Lower lobe of right lung (tissue), 2 donors: ENCODE measurements around the gene RAD23B. TPM values are rescaled to one million over a fixed set of nuclear protein-coding genes. Genes with fewer than 3 reads are reported as not detected.
A peak's percentile ranks its signal among the peaks of the same experiment; 100 is the strongest.

Experiments
- ATAC-seq, 2 donors: fragments of 200-7000 bp; cut with Tn5 transposase; one replicate each; pipeline ENCODE4 v1.9.1; 2020 to 2022; ENCODE audit warnings: mild to moderate bottlenecking in 2 of 2, moderate library complexity in 2 of 2
- DNase-seq: peaks from one replicate; pipeline ENCODE4 v3.0.0-alpha.2; 2020
- H3K27ac ChIP-seq: fragments of 200-600 bp; one replicate; pipeline ENCODE4 v1.8.0; 2022
- H3K27me3 ChIP-seq: fragments of 200-600 bp; one replicate; pipeline ENCODE4 v1.8.0; 2022; ENCODE audit warnings: low read depth
- H3K36me3 ChIP-seq: fragments of 200-600 bp; one replicate; pipeline ENCODE4 v1.8.0; 2022; ENCODE audit warnings: mild to moderate bottlenecking
- H3K4me1 ChIP-seq: fragments of 200-600 bp; one replicate; pipeline ENCODE4 v1.8.0; 2022
- H3K4me3 ChIP-seq: fragments of 200-600 bp; one replicate; pipeline ENCODE4 v1.8.0; 2022; ENCODE audit warnings: mild to moderate bottlenecking
- H3K9me3 ChIP-seq: fragments of 200-600 bp; one replicate; pipeline ENCODE4 v1.8.0; 2022
- intact Hi-C: fragments of 100-400 bp; cut with DNase I; formaldehyde crosslinking; loops from one replicate; pipeline ENCODE4 v1.11.0; 2022
- total RNA-seq: library from RNA; stranded (reverse); fragmentation: NEBNext Ultra II Directional; extraction: Animal tissue kit (Norgen Biotek cat#: 25700); gene quantifications from one replicate; pipeline ENCODE4 v1.2.1, GENCODE V29; 2021
- TF ChIP-seq, protein P1 (sequence below): fragments of 200-600 bp; IDR thresholded peaks from one replicate; pipeline ENCODE4 v1.8.0; 2022; ENCODE audit warnings: antibody characterized with exemption, mild to moderate bottlenecking
- donor health status: DM: no; HTN: yes; CAD: no; lungs with severe emphysema.

RAD23B gene
- total RNA-seq, 1 donor from 2014 or later, result 95.4 TPM

DNA sequence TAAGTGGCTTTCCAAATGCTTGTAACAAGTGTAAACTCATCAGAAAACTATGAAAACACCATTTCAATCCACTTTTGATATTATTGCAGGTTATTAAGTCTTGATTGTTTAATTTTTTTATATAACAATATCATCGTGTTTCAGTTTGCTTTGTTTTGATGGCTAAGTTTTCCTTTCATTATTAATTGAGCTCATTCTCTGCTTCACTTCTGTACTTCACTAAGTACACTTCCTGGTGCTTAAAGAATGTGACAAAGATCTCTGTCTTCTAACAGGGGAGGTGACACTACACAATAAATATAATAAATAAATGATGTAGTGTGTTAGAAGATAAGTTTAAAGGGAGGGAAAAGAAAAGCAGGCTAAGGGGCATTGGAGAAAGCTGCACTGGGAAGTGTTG is 13.0 kb upstream of the RAD23B start:
- Histone ChIP-seq H3K36me3 (no peaks in the 10 kb centered on the region), H3K4me3 (peak overlapping the region; percentile 25), H3K27ac (peak overlapping the region; percentile 51), H3K4me1 (peaks cover 16% of the 10 kb centered on the region), H3K9me3 (peaks cover 4% of the 10 kb centered on the region), H3K27me3 (no peaks in the 10 kb centered on the region)
- intact Hi-C loops, result no loop called here
- DNase-seq (no peak), ATAC-seq (peak; percentile 15 to 57)
- TF ChIP-seq, protein P1, sequence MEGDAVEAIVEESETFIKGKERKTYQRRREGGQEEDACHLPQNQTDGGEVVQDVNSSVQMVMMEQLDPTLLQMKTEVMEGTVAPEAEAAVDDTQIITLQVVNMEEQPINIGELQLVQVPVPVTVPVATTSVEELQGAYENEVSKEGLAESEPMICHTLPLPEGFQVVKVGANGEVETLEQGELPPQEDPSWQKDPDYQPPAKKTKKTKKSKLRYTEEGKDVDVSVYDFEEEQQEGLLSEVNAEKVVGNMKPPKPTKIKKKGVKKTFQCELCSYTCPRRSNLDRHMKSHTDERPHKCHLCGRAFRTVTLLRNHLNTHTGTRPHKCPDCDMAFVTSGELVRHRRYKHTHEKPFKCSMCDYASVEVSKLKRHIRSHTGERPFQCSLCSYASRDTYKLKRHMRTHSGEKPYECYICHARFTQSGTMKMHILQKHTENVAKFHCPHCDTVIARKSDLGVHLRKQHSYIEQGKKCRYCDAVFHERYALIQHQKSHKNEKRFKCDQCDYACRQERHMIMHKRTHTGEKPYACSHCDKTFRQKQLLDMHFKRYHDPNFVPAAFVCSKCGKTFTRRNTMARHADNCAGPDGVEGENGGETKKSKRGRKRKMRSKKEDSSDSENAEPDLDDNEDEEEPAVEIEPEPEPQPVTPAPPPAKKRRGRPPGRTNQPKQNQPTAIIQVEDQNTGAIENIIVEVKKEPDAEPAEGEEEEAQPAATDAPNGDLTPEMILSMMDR, result no peak

GRCh38 chr9:107270580-107270979 is 12.5 kb upstream of the RAD23B start:
- Histone ChIP-seq H3K27me3 (no peaks in the 10 kb centered on the region), H3K9me3 (peaks cover under 1% of the 10 kb centered on the region), H3K4me3 (no peak overlapping the region), H3K4me1 (peaks cover 16% of the 10 kb centered on the region), H3K36me3 (no peaks in the 10 kb centered on the region), H3K27ac (no peak overlapping the region)
- ATAC-seq (no peak), DNase-seq (no peak)
- intact Hi-C loops, result no loop called here
- TF ChIP-seq, protein P1, result no peak

- H3K27me3 ChIP-seq, result no peaks in the 10 kb centered on the region
- TF ChIP-seq, protein P1, result no peak
- intact Hi-C loops, result no loop called here
- H3K27ac ChIP-seq, result no peak overlapping the region
- ATAC-seq (peak; percentile 45 to 51), DNase-seq (no peak)
- no peaks in the 10 kb centered on the region for H3K36me3 ChIP-seq
- H3K4me1 ChIP-seq, result peaks cover 16% of the 10 kb centered on the region
- H3K9me3 ChIP-seq, result no peaks in the 10 kb centered on the region
- no peak overlapping the region for H3K4me3 ChIP-seq
Measured at GRCh38 chr9:107273634-107274033, 9.4 kb upstream of the RAD23B start.

- peaks cover 16% of the 10 kb centered on the region for H3K4me1 ChIP-seq
- DNase-seq, result no peak
- no peaks in the 10 kb centered on the region for H3K36me3 ChIP-seq
- no peaks in the 10 kb centered on the region for H3K9me3 ChIP-seq
- H3K27ac ChIP-seq, result no peak overlapping the region
- no peaks in the 10 kb centered on the region for H3K27me3 ChIP-seq
- no peak overlapping the region for H3K4me3 ChIP-seq
- peak in 1 of 2 donors; percentile 18 for ATAC-seq
- intact Hi-C loops, result no loop called here
- TF ChIP-seq, protein P1, result no peak
Measured at GRCh38 chr9:107274096-107274495, 9.0 kb upstream of the RAD23B start.

DNA sequence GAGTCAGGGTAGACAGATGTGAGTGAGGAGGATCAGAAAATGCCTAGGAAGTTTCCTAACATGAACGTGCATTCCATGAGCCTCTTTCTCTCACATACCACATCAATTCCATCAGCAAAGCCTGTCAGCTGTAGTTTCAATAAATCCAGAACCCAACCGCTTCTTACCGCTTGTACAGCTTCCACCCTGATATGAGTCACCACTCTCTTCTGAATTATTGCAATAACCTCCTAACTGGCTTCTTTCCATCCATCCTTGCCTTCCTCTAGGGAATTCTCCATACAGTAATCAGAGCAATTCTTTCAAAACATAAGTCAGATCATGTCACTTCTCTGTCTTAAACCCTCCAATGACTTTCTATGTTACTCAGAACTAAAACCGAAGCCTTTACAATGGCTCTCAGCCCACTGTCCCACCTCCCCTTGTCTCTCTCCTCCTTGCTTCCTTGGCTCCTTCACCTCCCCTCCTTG is 8.1 kb upstream of the RAD23B start:
- DNase-seq (no peak), ATAC-seq (peak; percentile 62 to 73)
- Histone ChIP-seq H3K27me3 (no peaks in the 10 kb centered on the region), H3K9me3 (no peaks in the 10 kb centered on the region), H3K4me3 (no peak overlapping the region), H3K4me1 (peaks cover 13% of the 10 kb centered on the region), H3K36me3 (no peaks in the 10 kb centered on the region), H3K27ac (no peak overlapping the region)
- intact Hi-C loops, result no loop called here
- TF ChIP-seq, protein P1, result no peak

GRCh38 chr9:107275530-107275929 is 7.5 kb upstream of the RAD23B start:
- no peak overlapping the region for H3K27ac ChIP-seq
- TF ChIP-seq, protein P1, result no peak
- DNase-seq, result no peak
- no peak for ATAC-seq
- intact Hi-C loops, result no loop called here
- peaks cover 8% of the 10 kb centered on the region for H3K4me1 ChIP-seq
- no peaks in the 10 kb centered on the region for H3K36me3 ChIP-seq
- H3K4me3 ChIP-seq, result no peak overlapping the region
- no peaks in the 10 kb centered on the region for H3K27me3 ChIP-seq
- no peaks in the 10 kb centered on the region for H3K9me3 ChIP-seq
